ENCODE results near the gene ITGA2B.
A peak's percentile ranks its signal among the peaks of the same experiment; 100 is the strongest.
"Not testable (repeated sequence)": the region's sequence is repeated elsewhere in the genome, so short reads cannot be mapped to it uniquely, and the experiment has no call there.

The ITGA2B gene

GRCh38 chr17:44368391-44369243 lies 20.8 kb downstream of the ITGA2B start:
- DNase-seq (ENCODE audit: low read depth in 2 of 2): not testable (repeated sequence)

GRCh38 chr17:44367231-44367979 lies 22.0 kb downstream of the ITGA2B start:
- no peak for DNase-seq (ENCODE audit: low read depth in 2 of 2)

DNA sequence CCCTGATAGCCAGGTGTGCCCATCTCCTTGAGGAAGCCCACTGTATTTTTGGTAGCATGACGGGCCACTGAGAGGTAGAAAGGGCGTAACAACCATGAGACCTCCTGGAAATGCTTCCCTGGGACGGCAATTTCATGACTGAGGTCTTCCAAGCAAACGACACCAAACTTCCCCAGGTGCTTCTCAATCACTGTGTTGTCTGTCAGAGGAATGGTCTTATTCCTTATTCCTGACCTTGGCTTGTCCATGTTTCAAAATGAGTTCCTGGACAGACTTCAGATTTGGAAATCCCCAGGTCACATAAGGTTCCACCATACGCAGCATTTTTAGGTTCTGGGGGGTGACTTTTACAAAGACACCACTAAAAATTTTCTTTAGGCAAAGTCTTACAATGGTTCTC lies 24.4 kb downstream of the ITGA2B start:
- DNase-seq (ENCODE audit: low read depth in 2 of 2): not testable (repeated sequence)

DNA sequence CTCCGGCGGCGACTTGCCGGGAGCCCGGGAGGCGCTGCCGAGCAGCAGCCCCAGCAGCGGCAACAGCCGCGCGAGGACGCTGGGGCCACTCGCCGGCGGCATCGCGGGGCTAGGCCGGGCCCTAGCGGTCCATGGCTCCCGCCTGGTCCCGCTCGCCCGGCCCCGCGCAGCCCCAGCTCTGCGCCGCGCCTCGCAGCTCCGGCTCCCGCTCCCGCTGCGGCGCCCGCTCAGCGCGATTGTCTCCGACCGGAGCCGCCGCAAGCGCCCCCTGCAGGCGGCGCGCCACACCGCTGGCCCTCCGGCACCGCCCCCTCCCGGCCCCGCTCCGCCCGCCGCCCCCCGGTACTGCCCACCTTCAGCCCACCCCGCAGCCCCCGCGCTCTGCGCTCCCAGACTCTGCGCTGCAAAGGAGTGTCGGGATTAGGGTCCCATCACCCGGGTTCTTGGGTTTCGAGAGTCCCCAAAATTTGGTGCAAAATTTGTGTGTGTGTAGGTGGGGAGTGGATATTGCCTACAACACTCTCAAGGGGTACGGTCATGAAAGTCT lies 25.8 kb downstream of the ITGA2B start, which contains the start of gene FAM171A2:
FAM171A2 (minus strand) TSS at position 241 of the 547 bp plus-strand sequence; CDS start at position 102, 139 bp downstream.
- peak; percentile 50 to 59 for DNase-seq (ENCODE audit: low read depth in 2 of 2)

- DNase-seq (ENCODE audit: low read depth in 2 of 2): no peak
These were observed 26.4 kb downstream of the ITGA2B start for GRCh38 chr17:44362949-44363612.

DNA sequence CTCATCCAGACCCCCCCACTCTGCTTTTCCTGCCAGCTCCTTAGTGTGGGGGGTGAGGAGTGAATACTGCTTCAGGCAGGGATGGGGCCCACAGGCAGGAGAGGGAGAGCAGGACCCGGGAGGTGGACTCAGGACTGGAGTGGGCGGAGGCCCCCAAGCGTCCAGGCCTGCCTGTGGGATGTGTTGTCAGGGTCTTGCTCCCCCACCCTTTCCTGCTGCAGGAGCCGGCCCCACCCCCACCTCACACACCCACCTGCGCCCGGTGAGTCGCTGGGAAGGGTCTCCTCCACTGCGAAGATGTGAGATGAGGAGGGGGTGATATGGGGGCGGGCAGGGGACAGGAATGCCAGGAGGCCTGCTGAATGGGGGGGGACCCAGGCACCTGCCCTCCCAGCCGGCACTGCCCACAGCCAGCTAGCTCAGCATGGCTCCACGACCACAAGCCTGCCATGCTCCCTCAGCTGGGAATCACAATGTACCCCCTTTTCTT lies 26.9 kb downstream of the ITGA2B start:
- DNase-seq (ENCODE audit: low read depth in 2 of 2): no peak

DNA sequence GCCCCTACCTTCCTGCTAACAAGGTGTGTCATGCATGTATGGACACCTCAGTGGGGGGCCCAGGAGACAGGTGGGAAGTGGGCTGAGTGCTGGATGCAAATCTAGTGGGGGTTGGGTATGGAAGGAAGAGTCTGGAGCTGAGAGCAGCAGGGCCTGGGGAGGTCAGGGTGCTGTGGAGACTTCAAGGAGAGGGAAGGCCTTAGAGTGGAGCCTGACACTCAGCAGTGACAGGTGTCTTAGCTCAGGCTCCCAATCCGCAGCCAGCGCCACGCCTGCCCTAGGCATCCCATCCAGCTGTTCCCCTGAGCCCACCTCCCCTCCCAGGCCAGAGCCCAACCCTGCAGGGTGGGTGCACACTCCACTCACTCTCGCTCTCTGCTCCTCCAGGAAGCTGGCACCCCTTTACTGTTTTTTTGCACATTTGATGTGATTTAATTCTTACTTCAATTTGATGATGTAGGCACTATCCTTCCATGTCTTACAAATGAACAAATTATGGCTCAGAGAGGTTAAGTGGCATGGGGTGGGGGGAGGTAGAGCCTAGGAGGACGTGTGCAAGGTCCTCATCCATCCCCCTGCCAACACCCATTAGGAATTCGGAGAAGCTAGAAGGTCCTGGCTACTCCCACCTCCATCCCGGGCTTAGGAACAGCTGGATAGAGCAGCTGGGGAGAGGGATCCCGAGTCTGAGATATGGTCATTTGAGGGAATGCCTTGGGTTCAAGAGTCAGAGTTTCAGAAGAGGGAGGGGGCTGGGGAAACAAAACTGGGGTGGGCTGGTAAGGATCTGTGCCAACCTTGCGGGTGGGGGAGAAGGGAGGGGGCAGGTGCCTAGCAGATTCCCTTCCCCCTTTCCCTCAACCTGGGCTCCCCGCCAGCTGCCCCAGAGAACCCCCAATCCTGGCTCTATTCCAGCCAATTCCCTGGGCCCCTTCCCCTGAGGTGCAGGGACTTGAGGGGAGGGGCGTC lies 27.9 kb downstream of the ITGA2B start:
- no peak for DNase-seq (ENCODE audit: low read depth in 2 of 2)

DNA sequence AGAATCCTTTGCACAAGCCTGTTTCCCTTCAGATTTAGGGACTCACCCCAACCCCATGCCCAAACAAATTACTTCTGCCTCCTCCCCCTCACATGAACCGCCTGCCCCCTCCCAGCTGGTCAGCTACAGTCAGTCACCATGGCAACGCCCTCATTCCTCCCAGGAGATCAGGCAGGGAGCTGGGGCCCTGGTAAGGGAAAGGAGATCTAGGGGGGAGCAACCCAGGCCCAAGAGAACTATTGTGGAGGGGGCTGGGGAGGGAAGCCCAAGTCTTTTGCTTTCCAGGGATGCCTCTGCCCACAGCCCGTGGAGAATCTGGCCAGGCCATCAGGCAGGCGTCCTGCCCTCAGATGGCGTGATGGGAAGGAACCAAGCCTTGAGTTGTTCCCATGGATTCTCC lies 28.6 kb downstream of the ITGA2B start:
- no peak for DNase-seq (ENCODE audit: low read depth in 2 of 2)

DNA sequence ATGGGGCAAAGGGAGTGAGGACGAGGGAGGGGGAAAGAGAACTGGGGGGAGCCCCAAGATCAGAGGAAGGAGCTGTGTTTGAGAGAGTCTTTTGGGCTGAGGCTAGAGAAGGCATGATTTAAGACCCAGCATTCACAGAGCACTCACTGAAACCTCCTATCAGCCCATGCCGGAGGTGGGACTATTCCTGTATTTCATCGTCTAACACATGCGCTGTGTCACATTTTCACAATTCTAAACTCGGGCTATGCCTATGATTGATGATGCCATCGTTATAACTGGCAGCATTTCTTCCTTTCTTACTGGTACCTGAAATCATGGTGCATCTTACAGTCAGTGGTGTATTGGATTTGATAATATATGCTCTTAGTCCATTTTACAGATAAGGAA lies 29.3 kb downstream of the ITGA2B start:
- no peak for DNase-seq (ENCODE audit: low read depth in 2 of 2)

GRCh38 chr17:44359458-44360143 lies 29.8 kb downstream of the ITGA2B start:
- DNase-seq (ENCODE audit: low read depth in 2 of 2): no peak

- no peak for DNase-seq (ENCODE audit: low read depth in 2 of 2)
These were observed 30.4 kb downstream of the ITGA2B start for GRCh38 chr17:44359006-44359405.

DNA sequence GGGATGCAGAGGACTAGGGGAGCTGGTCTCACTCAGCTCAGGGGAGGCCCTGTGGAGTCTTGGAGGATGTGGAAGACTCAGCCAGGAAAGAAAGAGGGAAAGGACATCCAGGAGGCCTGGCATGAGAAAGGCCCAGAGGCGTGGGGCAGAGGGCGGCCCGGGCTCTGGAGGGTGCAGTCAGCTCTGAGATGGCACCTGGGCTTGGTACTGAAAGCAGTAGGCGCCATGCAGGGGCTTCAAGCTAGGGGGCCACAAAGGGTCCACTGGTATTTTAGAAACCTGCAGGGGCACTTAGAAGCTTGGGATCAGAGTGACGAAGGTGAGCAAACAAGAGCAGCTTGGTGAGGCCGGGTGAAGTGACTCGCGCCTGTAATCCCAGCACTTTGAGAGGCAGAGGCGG lies 31.4 kb downstream of the ITGA2B start:
- no peak for DNase-seq (ENCODE audit: low read depth in 2 of 2)

- DNase-seq (ENCODE audit: low read depth in 2 of 2): no peak
These were observed 33.2 kb downstream of the ITGA2B start for GRCh38 chr17:44356241-44356640.

DNA sequence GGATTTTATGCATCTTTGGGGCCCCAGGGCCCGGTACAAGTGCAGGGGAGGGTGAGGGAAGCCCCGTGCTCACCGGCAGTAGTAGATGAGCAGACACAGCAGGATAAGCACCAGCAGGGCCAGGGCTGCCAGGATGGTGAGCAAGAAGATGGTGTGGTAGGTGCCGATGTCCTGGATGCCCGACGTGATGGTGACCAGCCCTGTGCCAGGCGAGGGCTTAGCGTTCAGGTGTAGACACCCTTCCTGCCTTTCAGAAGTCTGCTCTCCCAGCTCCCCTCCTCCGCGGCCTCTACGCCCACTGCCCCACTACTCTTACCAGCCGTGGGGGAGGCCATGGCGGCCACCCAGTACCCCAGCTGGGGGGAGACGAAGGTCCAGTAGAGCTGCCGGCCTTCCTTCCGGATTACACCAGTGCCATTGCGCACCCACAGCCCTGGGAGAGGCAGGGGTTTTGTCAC lies 33.8 kb downstream of the ITGA2B start:
- DNase-seq (ENCODE audit: low read depth in 2 of 2): no peak

DNA sequence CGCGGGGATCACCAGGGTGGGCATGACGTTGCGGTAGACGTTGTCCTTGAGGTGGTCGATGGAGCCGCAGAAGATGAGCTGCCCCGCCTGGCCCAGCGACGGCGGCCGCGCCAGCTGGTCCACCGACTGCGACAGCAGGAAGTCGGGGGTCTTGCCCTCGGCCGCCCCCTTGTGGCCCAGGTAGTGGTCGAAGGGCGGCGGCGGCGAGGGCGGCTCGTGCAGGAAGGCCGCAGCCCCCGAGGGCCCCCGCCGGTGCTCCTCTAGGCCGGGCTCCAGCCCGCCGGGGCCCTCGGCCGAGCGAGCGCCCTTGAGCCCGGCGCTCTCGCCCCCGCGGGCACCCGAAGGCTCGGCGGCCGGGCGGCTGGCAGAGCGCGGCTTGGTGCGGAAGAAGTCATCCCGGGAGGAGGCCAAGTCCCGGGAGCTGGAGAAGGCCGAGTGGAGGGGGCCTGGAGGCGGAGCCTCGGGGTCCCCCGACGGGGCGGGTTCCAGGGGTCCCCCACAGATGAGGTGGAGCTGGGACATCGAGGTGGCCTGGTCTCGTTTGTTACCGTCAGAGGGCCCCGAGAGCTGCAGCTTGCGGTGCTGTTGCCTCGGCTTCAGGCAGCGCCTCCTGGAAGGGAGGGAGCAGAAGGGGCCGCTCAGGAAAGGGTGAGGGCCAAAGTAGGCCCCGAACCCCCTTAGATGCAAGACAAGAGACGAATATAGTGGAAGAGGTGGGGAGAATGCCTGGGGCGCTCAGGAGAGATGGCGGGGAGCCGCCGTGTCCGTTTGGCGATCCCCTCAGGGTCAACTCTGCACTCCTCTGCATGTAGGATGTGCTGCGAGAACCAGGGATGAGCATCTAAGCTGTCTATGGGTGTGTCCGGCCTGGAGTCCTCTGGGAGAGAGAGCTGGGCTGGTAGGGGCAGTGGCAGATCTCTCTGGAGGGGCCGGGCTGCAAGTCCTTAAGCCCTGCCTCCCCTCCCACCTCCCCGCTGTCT lies 34.6 kb downstream of the ITGA2B start:
- DNase-seq (ENCODE audit: low read depth in 2 of 2): peak; percentile 52 to 63

DNA sequence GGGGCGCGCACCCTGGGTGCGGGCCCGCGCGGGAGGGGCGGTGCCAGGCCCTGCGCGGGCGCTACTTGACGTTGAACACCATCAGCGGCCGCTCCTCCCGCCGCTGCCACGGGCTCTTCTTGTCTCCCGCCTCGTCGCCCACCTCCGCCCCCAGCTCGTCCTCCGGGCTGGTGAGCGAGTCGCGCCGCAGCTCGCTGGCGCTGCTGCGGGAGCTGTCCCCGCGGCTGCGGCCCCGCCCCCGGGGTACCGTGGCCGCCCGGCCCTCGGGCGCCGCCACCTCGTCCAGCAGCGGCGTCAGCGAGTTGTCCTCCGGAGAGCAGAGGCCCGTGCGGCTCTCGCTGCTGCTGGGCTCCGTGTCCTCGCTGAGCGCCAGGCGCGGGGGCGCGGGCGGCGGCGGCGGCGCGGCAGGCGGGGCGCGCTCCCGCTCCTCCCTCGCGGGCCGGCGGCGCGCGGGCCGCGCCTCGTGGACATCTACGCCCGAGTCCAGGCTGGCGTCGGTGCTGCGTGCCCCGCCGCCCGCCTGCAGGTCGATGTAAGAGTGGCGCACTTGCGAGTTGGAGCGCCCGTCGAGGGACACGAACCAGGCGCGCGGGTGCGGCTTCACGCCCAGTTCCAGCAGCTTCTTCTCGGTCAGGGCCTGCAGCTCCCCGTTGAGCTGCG lies 35.6 kb downstream of the ITGA2B start:
- DNase-seq (ENCODE audit: low read depth in 2 of 2): no peak

DNA sequence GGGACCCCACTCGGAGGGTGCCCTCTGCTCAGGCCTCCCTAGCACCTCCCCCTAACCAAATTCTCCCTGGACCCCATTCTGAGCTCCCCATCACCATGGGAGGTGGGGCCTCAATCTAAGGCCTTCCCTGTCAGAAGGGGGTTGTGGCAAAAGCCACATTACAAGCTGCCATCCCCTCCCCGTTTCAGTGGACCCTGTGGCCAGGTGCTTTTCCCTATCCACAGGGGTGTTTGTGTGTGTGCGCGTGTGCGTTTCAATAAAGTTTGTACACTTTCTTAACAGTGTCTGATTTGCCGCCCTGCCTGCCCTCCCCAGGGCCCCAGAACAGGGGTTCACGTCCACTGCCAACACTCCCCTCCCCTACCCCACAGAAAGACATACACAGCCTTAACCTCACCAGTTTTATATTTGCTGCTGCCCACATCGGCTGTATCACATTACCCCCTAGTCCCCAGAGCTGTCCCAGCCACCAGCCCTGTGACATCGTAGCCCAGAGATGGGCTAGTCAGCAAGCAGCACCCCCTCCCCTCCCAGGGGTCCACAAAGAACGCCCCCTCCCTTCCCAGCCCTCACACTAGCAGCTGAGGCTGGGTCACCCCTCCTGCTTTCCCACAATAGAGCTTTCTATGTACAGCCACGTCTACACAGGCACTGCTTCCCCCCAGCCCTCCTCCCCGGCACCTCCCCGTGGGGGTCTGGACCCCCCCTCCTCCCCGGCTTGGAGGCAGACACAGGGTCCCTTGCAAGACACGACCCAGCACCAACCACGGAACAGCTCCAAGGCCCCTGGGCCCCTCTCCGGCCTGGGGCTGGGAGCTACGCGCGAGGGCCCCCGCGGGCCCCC lies 36.4 kb downstream of the ITGA2B start:
- no peak for DNase-seq (ENCODE audit: low read depth in 2 of 2)
